ENCODE data around the gene VAMP8.

GRCh38 chr2:85577063-85577385 is 362 bp upstream of the VAMP8 start:
- TF ChIP-seq ZNF274 (IDR thresholded peaks at IDR 0.05; ENCODE audit: low read depth, low read length) (no peak), YY1 (IDR thresholded peaks at IDR 0.05; ENCODE audit: insufficient read depth, insufficient read length) (no peak), SUZ12 (IDR thresholded peaks at IDR 0.05; ENCODE audit: extremely low read depth, insufficient read depth, insufficient read length) (no peak)
